ENCODE measurements around the gene SPARC.
A peak's percentile ranks its signal among the peaks of the same experiment; 100 is the strongest.

SPARC gene

GRCh38 chr5:151651997-151652645, 34.6 kb downstream of the SPARC start:
- peak; percentile 45 for DNase-seq

GRCh38 chr5:151648988-151649387, 37.7 kb downstream of the SPARC start:
- DNase-seq, result no peak

- no peak for DNase-seq
Observed at GRCh38 chr5:151648089-151648488, 38.6 kb downstream of the SPARC start.

- DNase-seq, result no peak
Observed at GRCh38 chr5:151647320-151647861, 39.3 kb downstream of the SPARC start.

- no peak for DNase-seq
Observed at GRCh38 chr5:151646334-151646733, 40.4 kb downstream of the SPARC start.

GRCh38 chr5:151643388-151643787, 43.3 kb downstream of the SPARC start:
- no peak for DNase-seq

- DNase-seq, result no peak
Observed at GRCh38 chr5:151642472-151643140, 44.1 kb downstream of the SPARC start.

GRCh38 chr5:151638619-151639018, 48.1 kb downstream of the SPARC start:
- no peak for DNase-seq

- no peak for DNase-seq
Observed at GRCh38 chr5:151637676-151638075, 49.0 kb downstream of the SPARC start.

- DNase-seq, result no peak
Observed at GRCh38 chr5:151633892-151634291, 52.8 kb downstream of the SPARC start.

- DNase-seq, result no peak
Observed at GRCh38 chr5:151632941-151633340, 53.8 kb downstream of the SPARC start.

- DNase-seq, result no peak
Observed at GRCh38 chr5:151632524-151632923, 54.2 kb downstream of the SPARC start.

GRCh38 chr5:151631941-151632340, 54.8 kb downstream of the SPARC start:
- DNase-seq, result no peak

GRCh38 chr5:151630088-151630487, 56.6 kb downstream of the SPARC start:
- no peak for DNase-seq

- DNase-seq, result no peak
Observed at GRCh38 chr5:151628112-151628823, 58.4 kb downstream of the SPARC start.

GRCh38 chr5:151627650-151628049, 59.1 kb downstream of the SPARC start:
- no peak for DNase-seq

- no peak for DNase-seq
Observed at GRCh38 chr5:151625285-151625684, 61.4 kb downstream of the SPARC start.

GRCh38 chr5:151624476-151624875, 62.2 kb downstream of the SPARC start:
- DNase-seq, result no peak

GRCh38 chr5:151622367-151623088, 64.2 kb downstream of the SPARC start:
- peak; percentile 57 for DNase-seq

GRCh38 chr5:151620461-151620840, 66.3 kb downstream of the SPARC start:
- no peak for DNase-seq

- DNase-seq, result no peak
Observed at GRCh38 chr5:151619812-151620460, 66.8 kb downstream of the SPARC start.

- DNase-seq, result no peak
Observed at GRCh38 chr5:151618907-151619306, 67.8 kb downstream of the SPARC start.
